Measurements from ENCODE around the gene SPATC1L. TPM values are rescaled to one million over a fixed set of nuclear protein-coding genes. Genes with fewer than 3 reads are reported as not detected.
A peak's percentile ranks its signal among the peaks of the same experiment; 100 is the strongest.

SPATC1L gene
- total RNA-seq, 1 donor from 2014 or later: 8.6 TPM

- no peaks in the 10 kb centered on the region for H3K9me3 ChIP-seq
- H3K27ac ChIP-seq: no peak overlapping the region
- TF ChIP-seq CTCF (IDR thresholded peaks at IDR 0.05): no peak
- no peaks in the 10 kb centered on the region for H3K4me1 ChIP-seq
- intact Hi-C loops (cut with DNase I): no loop called here
- peaks cover 98% of the 10 kb centered on the region for H3K36me3 ChIP-seq
- peak; percentile 42 for DNase-seq
- no peak for ATAC-seq
- no peak overlapping the region for H3K4me3 ChIP-seq
- no peaks in the 10 kb centered on the region for H3K27me3 ChIP-seq (ENCODE audit: low read depth)
Observed at GRCh38 chr21:46208761-46209721, 24.8 kb upstream of the SPATC1L start.

GRCh38 chr21:46207920-46208591 is 23.8 kb upstream of the SPATC1L start:
- H3K36me3 ChIP-seq: peaks cover 98% of the 10 kb centered on the region

GRCh38 chr21:46207006-46207919 is 23.0 kb upstream of the SPATC1L start:
- no peak overlapping the region for H3K27ac ChIP-seq
- H3K9me3 ChIP-seq: no peaks in the 10 kb centered on the region
- intact Hi-C loops (cut with DNase I): no loop called here
- H3K4me3 ChIP-seq: no peak overlapping the region
- no peak for TF ChIP-seq CTCF (IDR thresholded peaks at IDR 0.05)
- no peaks in the 10 kb centered on the region for H3K27me3 ChIP-seq (ENCODE audit: low read depth)
- H3K36me3 ChIP-seq: peaks cover 97% of the 10 kb centered on the region
- H3K4me1 ChIP-seq: no peaks in the 10 kb centered on the region
- DNase-seq (peak; percentile 43), ATAC-seq (no peak)

More at GRCh38 chr21:46207920-46208591, 23.8 kb upstream of the SPATC1L start:
- Histone ChIP-seq H3K9me3 (no peaks in the 10 kb centered on the region), H3K4me1 (no peaks in the 10 kb centered on the region), H3K27ac (no peak overlapping the region), H3K4me3 (no peak overlapping the region), H3K27me3 (ENCODE audit: low read depth) (no peaks in the 10 kb centered on the region)
- peak; percentile 38 for DNase-seq
- ATAC-seq: no peak
- intact Hi-C loops (cut with DNase I): no loop called here
- TF ChIP-seq CTCF (IDR thresholded peaks at IDR 0.05): no peak

- Histone ChIP-seq H3K27ac (no peak overlapping the region), H3K36me3 (peaks cover 89% of the 10 kb centered on the region), H3K4me1 (no peaks in the 10 kb centered on the region), H3K4me3 (no peak overlapping the region), H3K9me3 (no peaks in the 10 kb centered on the region), H3K27me3 (ENCODE audit: low read depth) (no peaks in the 10 kb centered on the region)
- DNase-seq: peak; percentile 35
- intact Hi-C loops (cut with DNase I): no loop called here
- TF ChIP-seq CTCF (IDR thresholded peaks at IDR 0.05): no peak
- no peak for ATAC-seq
Observed at GRCh38 chr21:46206163-46207005, 22.1 kb upstream of the SPATC1L start.

Data from lower lobe of right lung (tissue), 2 donors.